Hepatocyte (in vitro differentiated cells): Measurements from ENCODE around the gene KMT2A. TPM values are rescaled to one million over a fixed set of nuclear protein-coding genes. Genes with fewer than 3 reads are reported as not detected.

Experiments
- DNase-seq: peaks from one replicate; pipeline ENCODE4 v3.0.0-alpha.2; 2016; ENCODE audit warnings: low spot score
- H2AFZ ChIP-seq: fragments of 200-600 bp; sonication (generic); 2 replicates; pipeline ENCODE4 v1.6.0; 2016; ENCODE audit warnings: antibody characterized with exemption, mild to moderate bottlenecking
- H3K27ac ChIP-seq: fragments of 200-600 bp; sonication (generic); 2 replicates; pipeline ENCODE4 v1.5.1; 2016; ENCODE audit warnings: mild to moderate bottlenecking
- H3K27me3 ChIP-seq: fragments of 200-600 bp; sonication (generic); 2 replicates; pipeline ENCODE4 v1.6.1; 2016
- H3K36me3 ChIP-seq: fragments of 200-600 bp; sonication (generic); replicated peaks from 2 replicates; pipeline ENCODE4 v1.5.1; 2016; ENCODE audit warnings: low read depth; ENCODE audit not compliant: insufficient read depth
- H3K4me1 ChIP-seq: fragments of 200-600 bp; sonication (generic); 2 replicates; pipeline ENCODE4 v1.5.1; 2016; ENCODE audit warnings: mild to moderate bottlenecking, moderate library complexity; ENCODE audit not compliant: insufficient read depth
- H3K4me2 ChIP-seq: fragments of 200-600 bp; sonication (generic); 2 replicates; pipeline ENCODE4 v1.6.0; 2016
- H3K4me3 ChIP-seq: fragments of 200-600 bp; sonication (generic); 2 replicates; pipeline ENCODE4 v1.5.1; 2016; ENCODE audit warnings: mild to moderate bottlenecking
- H3K79me2 ChIP-seq: fragments of 200-600 bp; sonication (generic); 2 replicates; pipeline ENCODE4 v1.6.0; 2017; ENCODE audit warnings: mild to moderate bottlenecking
- H3K9me2 ChIP-seq: fragments of 200-600 bp; sonication (generic); replicated peaks from 2 replicates; pipeline ENCODE4 v1.6.0; 2017; ENCODE audit warnings: mild to moderate bottlenecking; ENCODE audit not compliant: insufficient read depth
- H3K9me3 ChIP-seq: fragments of 200-600 bp; sonication (generic); 2 replicates; pipeline ENCODE4 v1.5.1; 2016; ENCODE audit warnings: low read depth, mild to moderate bottlenecking
- H4K20me1 ChIP-seq: fragments of 200-600 bp; sonication (generic); 2 replicates; pipeline ENCODE4 v1.6.0; 2016; ENCODE audit warnings: mild to moderate bottlenecking; ENCODE audit not compliant: insufficient read depth, poor library complexity, severe bottlenecking
- CTCF ChIP-seq: fragments of 200-600 bp; sonication (generic); IDR thresholded peaks from 2 replicates; pipeline ENCODE4 v1.5.1; 2016; ENCODE audit warnings: antibody characterized with exemption, mild to moderate bottlenecking; ENCODE audit not compliant: poor library complexity
- EZH2 ChIP-seq: fragments of 200-600 bp; sonication (generic); IDR thresholded peaks from 2 replicates; pipeline ENCODE4 v1.6.1; 2016; ENCODE audit warnings: antibody characterized with exemption, mild to moderate bottlenecking, borderline replicate concordance
- EZH2phosphoT487 ChIP-seq: fragments of 200-600 bp; sonication (generic); IDR thresholded peaks from one replicate; pipeline ENCODE4 v1.6.1; 2018; ENCODE audit warnings: antibody characterized with exemption, mild to moderate bottlenecking, low read depth, moderate library complexity; ENCODE audit not compliant: unreplicated experiment, severe bottlenecking
- WGBS: methylation state at CpG from one replicate; pipeline ENCODE4 v1.1.6; 2016; ENCODE audit warnings: low lambda C conversion rate; ENCODE audit errors: missing lambda C conversion rate; 5-methylcytosine and 5-hydroxymethylcytosine counted together
- polyA plus RNA-seq: library from polyadenylated mRNA; unstranded; fragments of >200 nt; fragmentation: Nextera tagmentation; extraction: Ambion mirVana; gene quantifications from 2 replicates; pipeline ENCODE4 v1.2.1, GENCODE V29; 2016
- total RNA-seq: library from RNA; depleted of rRNA; stranded (reverse); fragments of >200 nt; gene quantifications from 2 replicates; pipeline ENCODE4 v1.2.3, GENCODE V29; 2014

The KMT2A gene
- total and polyA plus RNA-seq, 2 experiments from 2014 or later = 23.0 to 29.1 TPM

GRCh38 chr11:118497831-118498230, 61.5 kb downstream of the KMT2A start:
- no peak for DNase-seq

GRCh38 chr11:118503216-118503615, 66.9 kb downstream of the KMT2A start:
- Histone ChIP-seq H2AFZ (no peak overlapping the region), H3K4me2 (no peak overlapping the region), H3K27me3 (no peaks in the 10 kb centered on the region), H3K4me3 (no peak overlapping the region), H3K27ac (no peak overlapping the region), H3K9me2 (no peaks in the 10 kb centered on the region), H3K79me2 (no peaks in the 10 kb centered on the region), H4K20me1 (no peaks in the 10 kb centered on the region), H3K4me1 (no peaks in the 10 kb centered on the region), H3K9me3 (no peaks in the 10 kb centered on the region), H3K36me3 (no peaks in the 10 kb centered on the region)
- no peak for DNase-seq
- 92% methylated on average over 3 of the region's 3 CpGs for WGBS
- TF ChIP-seq CTCF (no peak), EZH2phosphoT487 (no peak), EZH2 (no peak)

More at GRCh38 chr11:118497831-118498230, 61.5 kb downstream of the KMT2A start:
- no peak for TF ChIP-seq EZH2phosphoT487
- Histone ChIP-seq H3K79me2 (no peaks in the 10 kb centered on the region), H4K20me1 (no peaks in the 10 kb centered on the region), H3K4me3 (no peak overlapping the region), H3K9me3 (no peaks in the 10 kb centered on the region), H3K27me3 (no peaks in the 10 kb centered on the region), H3K4me2 (no peak overlapping the region), H3K4me1 (no peaks in the 10 kb centered on the region), H3K27ac (no peak overlapping the region), H2AFZ (no peak overlapping the region), H3K36me3 (peaks cover 6% of the 10 kb centered on the region), H3K9me2 (no peaks in the 10 kb centered on the region)
- WGBS = 83% methylated on average over 4 of the region's 4 CpGs

GRCh38 chr11:118511601-118512000, 75.3 kb downstream of the KMT2A start:
- TF ChIP-seq EZH2 (no peak), CTCF (no peak), EZH2phosphoT487 (no peak)
- WGBS = 92% methylated on average over 5 of the region's 5 CpGs
- Histone ChIP-seq H4K20me1 (no peaks in the 10 kb centered on the region), H3K4me3 (no peak overlapping the region), H3K79me2 (no peaks in the 10 kb centered on the region), H3K27me3 (no peaks in the 10 kb centered on the region), H3K4me2 (no peak overlapping the region), H3K9me3 (no peaks in the 10 kb centered on the region), H3K9me2 (no peaks in the 10 kb centered on the region), H3K4me1 (no peaks in the 10 kb centered on the region), H3K36me3 (no peaks in the 10 kb centered on the region), H2AFZ (no peak overlapping the region), H3K27ac (no peak overlapping the region)
- no peak for DNase-seq

GRCh38 chr11:118514103-118514502, 77.8 kb downstream of the KMT2A start:
- Histone ChIP-seq H3K9me2 (no peaks in the 10 kb centered on the region), H3K4me3 (no peak overlapping the region), H3K4me2 (no peak overlapping the region), H4K20me1 (no peaks in the 10 kb centered on the region), H3K9me3 (no peaks in the 10 kb centered on the region), H2AFZ (no peak overlapping the region), H3K79me2 (no peaks in the 10 kb centered on the region), H3K27me3 (no peaks in the 10 kb centered on the region), H3K4me1 (no peaks in the 10 kb centered on the region), H3K36me3 (no peaks in the 10 kb centered on the region), H3K27ac (no peak overlapping the region)
- DNase-seq = no peak
- WGBS = 89% methylated on average over 7 of the region's 7 CpGs
- TF ChIP-seq EZH2 (no peak), EZH2phosphoT487 (no peak), CTCF (no peak)
